Prostate gland (tissue), 2 donors: ENCODE results near the gene SSTR3. TPM values are rescaled to one million over a fixed set of nuclear protein-coding genes. Genes with fewer than 3 reads are reported as not detected.

Source experiments
- DNase-seq: peaks from one replicate; pipeline ENCODE4 v3.0.0-alpha.2; 2019; ENCODE audit warnings: low spot score
- H3K27ac ChIP-seq, 2 donors: fragments of 200-600 bp; sonication (generic); 2 replicates each; pipeline ENCODE4 v1.5.1; 2017 to 2019
- H3K27me3 ChIP-seq: fragments of 200-600 bp; sonication (generic); replicated peaks from 2 replicates; pipeline ENCODE4 v1.5.1; 2019; ENCODE audit not compliant: insufficient read depth
- H3K36me3 ChIP-seq, 2 donors: fragments of 200-600 bp; sonication (generic); 1 replicate in 1 of 2; 2 replicates in 1 of 2; pipeline versions ENCODE4 v1.5.1 to v1.8.1; 2017 to 2019
- H3K4me1 ChIP-seq: fragments of 200-600 bp; sonication (generic); replicated peaks from 2 replicates; pipeline ENCODE4 v1.5.1; 2019
- H3K4me3 ChIP-seq, 2 donors: fragments of 200-600 bp; sonication (generic); 2 replicates each; pipeline ENCODE4 v1.5.1; 2017 to 2019
- H3K9me3 ChIP-seq: fragments of 200-600 bp; sonication (generic); 2 replicates; pipeline ENCODE4 v1.5.1; 2017
- CTCF ChIP-seq, 4 experiments: fragments of 200-600 bp in 2 of 4; fragments of 450-650 bp in 2 of 4; sonication (generic) in 2 of 4; IDR thresholded peaks; 1 replicate in 3 of 4; 2 replicates in 1 of 4; pipeline ENCODE4 v1.5.1; 2016 to 2019; ENCODE audit warnings: antibody characterized with exemption in 4 of 4, mild to moderate bottlenecking in 2 of 4, moderate library complexity in 2 of 4
- POLR2A ChIP-seq: fragments of 450-650 bp; IDR thresholded peaks from one replicate; pipeline ENCODE4 v1.6.1; 2016; ENCODE audit warnings: antibody characterized with exemption, mild to moderate bottlenecking
- POLR2AphosphoS5 ChIP-seq: sonication (generic); formaldehyde crosslinking; IDR thresholded peaks from one replicate; pipeline ENCODE4 v1.6.1; 2017; ENCODE audit warnings: antibody characterized with exemption
- WGBS: methylation state at CpG from one replicate; pipeline ENCODE4 v1.1.5; 2018; 5-methylcytosine and 5-hydroxymethylcytosine counted together
- intact Hi-C: fragments of 100-400 bp; cut with DNase I; formaldehyde crosslinking; loops from one replicate; pipeline ENCODE4 v1.14.2; 2022
- total RNA-seq, 2 donors: library from RNA; depleted of rRNA; stranded (reverse); fragments of >200 nt; gene quantifications; one replicate each; pipeline ENCODE4 v1.1.0, GENCODE V29; 2016

Gene SSTR3
- total RNA-seq, 2 donors from 2014 or later: 46.4 TPM; not detected in 1

- 96% methylated on average over 18 of the region's 18 CpGs for WGBS
- intact Hi-C loops: no loop called here
- no peak for DNase-seq
- Histone ChIP-seq H3K9me3 (no peaks in the 10 kb centered on the region), H3K27me3 (no peaks in the 10 kb centered on the region), H3K4me3 (no peak overlapping the region), H3K27ac (no peak overlapping the region), H3K36me3 (no peaks in the 10 kb centered on the region), H3K4me1 (peaks cover 10% of the 10 kb centered on the region)
- no peak for TF ChIP-seq POLR2AphosphoS5
- TF ChIP-seq POLR2A: no peak
- TF ChIP-seq CTCF (IDR thresholded peaks at IDR 0.05): no peak
Measured at GRCh38 chr22:37184816-37185541, 27.3 kb downstream of the SSTR3 start.

GRCh38 chr22:37184380-37184755, 27.9 kb downstream of the SSTR3 start:
- 93% methylated on average over 12 of the region's 12 CpGs for WGBS
- DNase-seq: no peak

GRCh38 chr22:37183432-37184379, 28.6 kb downstream of the SSTR3 start:
- no peak for DNase-seq
- Histone ChIP-seq H3K27ac (no peak overlapping the region), H3K4me1 (peaks cover 3% of the 10 kb centered on the region), H3K36me3 (no peaks in the 10 kb centered on the region), H3K4me3 (no peak overlapping the region), H3K9me3 (no peaks in the 10 kb centered on the region), H3K27me3 (no peaks in the 10 kb centered on the region)
- intact Hi-C loops: no loop called here
- no peak for TF ChIP-seq POLR2A
- no peak for TF ChIP-seq POLR2AphosphoS5
- TF ChIP-seq CTCF (IDR thresholded peaks at IDR 0.05): no peak
- WGBS: 83% methylated on average over 17 of the region's 17 CpGs

More at GRCh38 chr22:37184380-37184755, 27.9 kb downstream of the SSTR3 start:
- TF ChIP-seq CTCF (IDR thresholded peaks at IDR 0.05): no peak
- no peak for TF ChIP-seq POLR2A
- TF ChIP-seq POLR2AphosphoS5: no peak
- intact Hi-C loops: no loop called here
- H3K27ac ChIP-seq: no peak overlapping the region
- no peaks in the 10 kb centered on the region for H3K9me3 ChIP-seq
- no peak overlapping the region for H3K4me3 ChIP-seq
- H3K27me3 ChIP-seq: no peaks in the 10 kb centered on the region
- peaks cover 4% of the 10 kb centered on the region for H3K4me1 ChIP-seq
- H3K36me3 ChIP-seq: no peaks in the 10 kb centered on the region

- Histone ChIP-seq H3K36me3 (no peaks in the 10 kb centered on the region), H3K27me3 (no peaks in the 10 kb centered on the region), H3K4me1 (peaks cover 7% of the 10 kb centered on the region), H3K27ac (no peak overlapping the region), H3K9me3 (no peaks in the 10 kb centered on the region), H3K4me3 (no peak overlapping the region)
- intact Hi-C loops: no loop called here
- 97% methylated on average over 3 of the region's 3 CpGs for WGBS
- TF ChIP-seq POLR2A (no peak), POLR2AphosphoS5 (no peak), CTCF (IDR thresholded peaks at IDR 0.05) (no peak)
- no peak for DNase-seq
Measured at GRCh38 chr22:37182949-37183245, 29.4 kb downstream of the SSTR3 start.
